ENCODE data around the gene BUD23.

The BUD23 gene

DNA sequence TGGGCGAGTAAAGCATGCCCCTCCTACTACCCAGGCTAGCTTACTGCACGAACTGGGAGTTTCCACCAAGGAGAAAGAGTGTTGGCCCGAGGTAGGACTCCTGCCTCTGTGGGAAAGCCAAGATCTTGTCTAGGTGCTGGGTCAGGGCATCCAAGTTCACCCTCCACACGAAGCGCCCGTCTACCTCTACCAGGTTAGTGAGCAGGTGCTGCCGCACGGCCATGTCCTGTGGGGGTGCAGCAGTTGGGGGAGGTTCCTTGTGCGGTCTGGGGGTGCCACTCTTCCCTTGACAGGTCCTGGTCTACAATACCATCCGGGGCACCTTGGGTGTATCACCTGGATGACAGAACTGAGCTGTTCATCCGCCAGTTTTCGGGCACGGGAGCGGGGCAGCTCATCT lies 53.5 kb downstream of the BUD23 start:
- Mint-ChIP-seq H3K27ac (no peak overlapping the region), H3K4me1 (peaks cover 29% of the 10 kb centered on the region), H3K4me3 (peak overlapping the region; percentile 91), H3K9me3 (no peaks in the 10 kb centered on the region), H3K36me3 (peaks cover 16% of the 10 kb centered on the region)
- ATAC-seq: no peak
- DNase-seq (ENCODE audit: low spot score in 2 of 2): no peak

DNA sequence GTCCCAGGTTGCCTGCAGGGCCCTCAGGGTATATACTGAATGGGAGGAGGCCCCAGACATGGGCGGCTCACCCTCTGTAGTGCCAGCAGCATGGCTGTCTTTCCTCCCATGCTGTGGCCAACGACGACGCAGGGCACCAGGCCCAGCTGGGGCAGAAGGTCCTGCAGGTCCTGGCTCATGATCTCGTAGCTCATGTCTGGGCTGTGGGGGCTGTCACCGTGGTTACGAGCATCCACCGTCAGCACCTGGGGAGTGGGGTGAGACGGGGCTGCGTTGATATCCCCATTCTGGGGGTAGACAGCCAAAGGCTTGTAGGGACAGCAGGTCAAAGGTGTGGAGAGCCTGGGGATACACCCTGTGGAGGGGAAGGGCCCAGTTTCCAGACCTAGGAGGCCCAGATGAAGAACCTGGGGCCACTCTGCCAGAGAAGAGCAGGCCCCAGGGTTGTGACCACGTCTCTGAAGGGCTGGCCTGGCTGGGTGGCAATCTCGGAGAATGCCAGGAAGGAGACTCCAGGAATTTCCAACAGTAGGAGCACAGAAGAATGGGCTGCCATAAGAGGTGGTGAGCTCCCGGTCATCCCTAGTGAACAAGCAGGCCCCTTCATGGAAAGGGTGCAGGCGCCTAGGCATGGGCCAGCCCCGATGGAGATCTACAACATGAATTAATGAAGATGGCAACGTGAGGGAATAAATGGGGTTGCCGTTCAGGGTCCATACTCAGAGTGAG lies 54.3 kb downstream of the BUD23 start:
- no peak for ATAC-seq
- peaks cover 29% of the 10 kb centered on the region for H3K4me1 Mint-ChIP-seq

DNA sequence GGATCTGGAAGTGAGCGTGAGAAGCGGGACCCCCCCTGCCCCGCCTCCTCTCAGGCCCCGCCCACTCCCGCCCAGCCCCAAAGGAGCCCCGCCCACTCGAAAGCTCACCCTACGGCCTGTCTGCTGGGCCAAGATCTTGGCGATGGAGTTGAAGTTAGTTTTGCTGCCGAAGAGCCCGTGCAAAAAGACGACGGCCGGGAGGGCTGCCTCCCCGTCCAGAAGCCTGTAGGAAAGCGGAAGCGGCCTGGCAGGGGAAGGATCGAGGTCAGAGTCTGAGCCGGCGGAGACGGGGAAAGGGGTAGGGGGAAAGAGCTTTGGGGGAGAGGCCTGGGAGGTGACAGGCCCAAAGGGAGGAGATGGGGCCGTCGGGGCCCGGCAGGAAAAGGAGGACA lies 54.8 kb downstream of the BUD23 start:
- DNase-seq (ENCODE audit: low spot score in 2 of 2): peak; percentile 49 to 77
- peak overlapping the region; percentile 89 for H3K27ac Mint-ChIP-seq
- H3K4me3 Mint-ChIP-seq: peak overlapping the region; percentile 91
- peak; percentile 9 for ATAC-seq
- H3K4me1 Mint-ChIP-seq: peaks cover 29% of the 10 kb centered on the region
- H3K9me3 Mint-ChIP-seq: no peaks in the 10 kb centered on the region
- H3K36me3 Mint-ChIP-seq: peaks cover 16% of the 10 kb centered on the region

More for the DNA sequence above, 54.3 kb downstream of the BUD23 start:
- no peak for DNase-seq (ENCODE audit: low spot score in 2 of 2)
- peak overlapping the region; percentile 91 for H3K4me3 Mint-ChIP-seq
- H3K9me3 Mint-ChIP-seq: no peaks in the 10 kb centered on the region
- H3K27ac Mint-ChIP-seq: peak overlapping the region; percentile 89
- peaks cover 16% of the 10 kb centered on the region for H3K36me3 Mint-ChIP-seq

DNA sequence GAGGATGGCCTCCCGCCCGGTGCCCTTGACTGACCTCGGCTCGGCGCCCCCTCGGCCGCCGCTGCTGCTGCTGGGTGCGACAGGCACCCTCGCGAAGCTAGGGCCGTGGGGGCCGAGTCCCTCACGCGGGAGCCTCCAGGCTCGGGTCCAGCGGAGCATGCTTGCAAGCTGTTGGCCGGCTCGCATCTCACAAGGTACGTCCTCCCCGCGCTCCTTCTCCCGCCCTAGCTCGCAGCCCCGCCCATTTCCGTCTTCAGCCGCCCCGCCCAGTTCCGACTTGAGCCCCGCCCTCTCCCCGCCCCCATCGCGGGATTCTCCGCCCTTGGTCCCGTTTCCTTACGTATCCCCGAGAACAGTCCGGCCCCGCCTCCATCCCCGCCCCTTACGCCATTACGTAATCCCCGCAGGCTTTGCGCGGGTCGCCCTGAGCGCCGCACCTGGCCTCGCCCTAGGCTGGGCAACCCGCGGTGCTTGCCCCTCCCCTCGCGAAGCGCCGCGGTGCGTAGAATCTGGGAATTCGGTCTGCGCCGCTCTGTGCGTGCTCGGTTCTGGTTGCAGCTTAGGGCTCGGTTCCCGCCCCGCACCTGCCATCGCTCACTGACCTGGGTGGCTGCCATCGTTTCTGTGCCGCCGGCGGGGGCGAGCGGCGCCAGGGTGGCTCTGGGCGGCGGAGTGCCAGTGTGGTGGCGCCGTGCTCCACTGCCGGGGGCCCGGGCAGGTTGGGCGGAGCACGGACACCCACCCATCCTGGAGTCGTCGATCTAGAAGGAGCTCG lies 55.4 kb downstream of the BUD23 start, which contains the start of gene ABHD11:
ABHD11 (minus strand) TSS at position 191 of the 775 bp plus-strand sequence; CDS start at position 159, 32 bp downstream.
- Mint-ChIP-seq H3K36me3 (peaks cover 16% of the 10 kb centered on the region), H3K9me3 (no peaks in the 10 kb centered on the region), H3K4me3 (peak within 1 kb of the TSS; percentile 91), H3K4me1 (peaks cover 29% of the 10 kb centered on the region), H3K27ac (peak within 1 kb of the TSS; percentile 89)
- ATAC-seq (peak; percentile 92), DNase-seq (ENCODE audit: low spot score in 2 of 2) (peak; percentile 97 to 99)

DNA sequence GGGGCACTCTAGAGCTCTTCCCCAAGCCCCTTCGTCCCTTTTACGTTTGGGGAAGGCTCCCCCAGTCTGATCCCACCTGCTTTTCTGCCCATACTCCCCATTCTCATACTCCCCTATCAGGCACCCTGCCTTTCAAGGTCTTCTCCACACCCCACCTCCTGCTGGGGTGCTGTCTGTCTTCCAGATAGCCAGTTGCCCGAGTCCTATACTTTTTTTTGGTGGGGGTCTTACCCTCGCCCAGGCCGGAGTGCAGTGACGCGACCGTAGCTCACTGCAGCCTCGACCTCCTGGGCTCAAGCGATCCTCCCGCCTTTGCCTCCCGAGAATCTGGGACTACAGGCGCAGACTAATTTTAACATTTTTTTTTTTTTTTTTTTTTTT lies 56.0 kb downstream of the BUD23 start:
- peaks cover 16% of the 10 kb centered on the region for H3K36me3 Mint-ChIP-seq
- H3K27ac Mint-ChIP-seq: peak overlapping the region; percentile 89
- H3K4me1 Mint-ChIP-seq: peaks cover 28% of the 10 kb centered on the region
- no peak for DNase-seq (ENCODE audit: low spot score in 2 of 2)
- H3K9me3 Mint-ChIP-seq: no peaks in the 10 kb centered on the region
- ATAC-seq: no peak
- peak overlapping the region; percentile 91 for H3K4me3 Mint-ChIP-seq

DNA sequence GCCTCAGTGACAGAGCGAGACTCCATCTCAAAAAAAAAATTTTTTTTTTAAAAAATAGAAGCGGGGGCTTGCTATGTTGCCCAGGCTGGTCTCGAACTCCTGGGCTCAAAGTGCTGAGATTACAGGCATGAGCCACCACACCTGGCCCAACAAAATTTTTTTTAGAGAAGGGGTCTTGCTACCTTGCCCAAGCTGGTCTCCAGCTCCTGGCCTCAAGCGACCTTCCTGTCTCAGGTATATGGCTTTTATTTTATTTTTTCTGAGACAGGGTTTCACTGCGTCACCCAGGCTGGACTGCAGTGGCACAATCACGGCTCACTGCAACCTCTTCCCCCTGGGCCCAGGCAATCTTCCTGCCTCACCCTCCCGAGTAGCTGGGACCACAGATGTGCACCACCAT lies 56.8 kb downstream of the BUD23 start:
- H3K4me3 Mint-ChIP-seq: peak overlapping the region; percentile 10
- H3K9me3 Mint-ChIP-seq: no peaks in the 10 kb centered on the region
- DNase-seq (ENCODE audit: low spot score in 2 of 2): no peak
- H3K4me1 Mint-ChIP-seq: peaks cover 20% of the 10 kb centered on the region
- H3K27ac Mint-ChIP-seq: no peak overlapping the region
- ATAC-seq: no peak
- H3K36me3 Mint-ChIP-seq: peaks cover 16% of the 10 kb centered on the region

DNA sequence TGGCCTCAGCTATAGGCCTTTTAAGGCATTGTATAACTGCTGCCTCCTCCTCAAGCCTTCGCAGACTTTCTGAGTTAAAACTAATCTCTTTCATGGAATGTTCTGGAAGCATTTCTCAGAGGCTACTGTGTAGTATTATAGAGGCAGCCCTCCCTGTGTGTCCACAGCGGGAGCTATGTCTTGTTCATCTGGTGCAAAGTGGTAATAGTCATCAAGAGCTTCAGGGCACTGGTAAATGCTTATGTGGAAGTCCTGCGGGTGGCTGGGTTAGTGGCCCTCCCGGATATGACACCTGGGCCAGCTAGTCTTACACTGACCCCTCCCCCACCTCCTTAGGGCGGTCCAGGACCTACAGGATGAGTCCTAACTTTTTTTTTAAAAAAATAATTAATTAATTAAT lies 57.4 kb downstream of the BUD23 start:
- H3K9me3 Mint-ChIP-seq: no peaks in the 10 kb centered on the region
- H3K4me3 Mint-ChIP-seq: peak overlapping the region; percentile 10
- ATAC-seq: no peak
- peaks cover 19% of the 10 kb centered on the region for H3K4me1 Mint-ChIP-seq
- no peak for DNase-seq (ENCODE audit: low spot score in 2 of 2)
- H3K27ac Mint-ChIP-seq: no peak overlapping the region
- peaks cover 16% of the 10 kb centered on the region for H3K36me3 Mint-ChIP-seq

DNA sequence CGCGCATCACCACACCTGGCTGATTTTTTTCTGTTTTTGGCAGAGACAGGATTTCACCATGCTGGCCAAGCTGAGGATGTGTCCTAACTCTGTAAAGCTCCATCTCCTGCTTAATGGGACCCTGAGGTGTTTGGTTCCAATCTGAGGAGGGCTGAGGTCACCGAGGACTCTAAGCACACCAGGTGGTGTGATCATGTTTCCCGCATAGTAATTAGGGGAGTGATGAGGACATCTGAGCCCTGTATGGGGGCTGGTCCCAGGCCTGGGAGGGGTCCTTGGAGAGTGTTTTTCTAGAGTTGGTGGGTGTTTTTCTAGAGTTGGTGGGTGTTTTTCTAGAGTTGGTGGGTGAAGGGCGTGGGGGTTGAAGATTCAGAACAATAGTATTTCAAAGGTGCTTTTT lies 58.2 kb downstream of the BUD23 start:
- DNase-seq (ENCODE audit: low spot score in 2 of 2) (no peak), ATAC-seq (no peak)
- Mint-ChIP-seq H3K4me3 (no peak overlapping the region), H3K4me1 (peaks cover 19% of the 10 kb centered on the region), H3K27ac (no peak overlapping the region), H3K36me3 (peaks cover 10% of the 10 kb centered on the region), H3K9me3 (no peaks in the 10 kb centered on the region)

DNA sequence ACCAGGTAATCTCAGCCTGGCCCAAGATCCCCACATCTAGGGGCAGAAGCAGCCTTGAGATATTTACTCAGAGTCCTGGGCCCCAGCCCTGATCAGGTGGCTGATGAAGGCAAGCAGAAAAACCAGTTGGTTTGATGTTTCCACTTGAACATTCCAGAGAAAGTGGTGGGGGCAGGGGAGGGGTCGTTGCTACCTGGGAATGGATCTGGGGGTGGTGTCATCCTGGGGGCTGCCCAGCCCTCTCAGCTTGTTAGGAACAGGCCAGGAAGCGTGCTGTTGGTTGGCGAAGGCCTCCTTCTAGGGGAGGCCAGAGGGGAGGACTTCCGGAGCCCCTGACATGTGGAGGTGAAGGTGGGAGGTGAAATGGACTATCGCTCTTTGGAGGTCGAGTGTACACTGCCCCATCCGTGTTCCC lies 58.9 kb downstream of the BUD23 start:
- H3K9me3 Mint-ChIP-seq: no peaks in the 10 kb centered on the region
- peaks cover 3% of the 10 kb centered on the region for H3K36me3 Mint-ChIP-seq
- no peak overlapping the region for H3K4me3 Mint-ChIP-seq
- DNase-seq (ENCODE audit: low spot score in 2 of 2) (no peak), ATAC-seq (no peak)
- H3K4me1 Mint-ChIP-seq: peaks cover 16% of the 10 kb centered on the region
- H3K27ac Mint-ChIP-seq: no peak overlapping the region

DNA sequence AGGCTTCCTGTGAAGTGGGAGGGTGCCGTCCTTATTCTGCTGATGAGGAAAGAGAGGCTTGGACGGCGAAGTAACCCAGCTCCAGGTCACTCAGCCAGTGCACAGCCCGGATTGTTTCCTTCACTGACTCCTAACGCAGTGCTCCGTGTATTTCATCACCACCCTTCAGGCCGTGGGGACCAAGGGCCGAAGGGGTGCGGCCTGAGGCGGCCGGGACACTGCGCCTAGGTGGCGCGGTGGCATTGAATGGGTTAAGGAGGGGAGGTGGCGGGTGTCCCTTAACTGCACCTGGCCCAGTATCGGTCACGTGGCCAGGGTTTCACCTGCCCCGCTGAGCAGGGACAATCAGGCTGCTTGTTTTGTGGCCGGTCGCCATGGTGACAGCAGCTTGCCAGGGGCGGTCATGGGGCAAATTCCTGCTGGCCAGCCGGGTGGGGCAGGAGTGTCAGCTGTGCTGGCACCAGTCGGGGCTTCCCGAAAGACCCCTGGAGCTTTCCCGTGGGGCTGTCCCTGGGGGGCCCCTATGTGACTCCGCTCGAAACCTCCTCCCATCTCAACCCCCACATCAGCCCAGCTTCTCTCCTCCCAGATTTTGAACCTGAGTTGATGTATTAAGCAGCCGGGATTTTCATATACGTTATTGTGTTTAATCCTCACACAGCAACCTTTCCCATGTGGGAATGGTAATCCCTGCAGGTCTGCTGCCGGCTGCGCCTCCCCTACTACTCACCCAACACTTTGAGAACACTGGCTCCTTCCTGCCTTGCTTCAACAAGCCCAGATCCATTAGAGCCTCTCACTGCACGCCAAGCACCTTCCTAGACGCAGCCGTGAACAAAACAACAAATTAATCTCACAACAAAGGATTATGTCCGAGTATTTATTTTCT lies 59.6 kb downstream of the BUD23 start:
- Mint-ChIP-seq H3K4me3 (no peak overlapping the region), H3K9me3 (no peaks in the 10 kb centered on the region), H3K4me1 (peaks cover 9% of the 10 kb centered on the region), H3K27ac (peak overlapping the region; percentile 10), H3K36me3 (no peaks in the 10 kb centered on the region)
- ATAC-seq (no peak), DNase-seq (ENCODE audit: low spot score in 2 of 2) (no peak)

DNA sequence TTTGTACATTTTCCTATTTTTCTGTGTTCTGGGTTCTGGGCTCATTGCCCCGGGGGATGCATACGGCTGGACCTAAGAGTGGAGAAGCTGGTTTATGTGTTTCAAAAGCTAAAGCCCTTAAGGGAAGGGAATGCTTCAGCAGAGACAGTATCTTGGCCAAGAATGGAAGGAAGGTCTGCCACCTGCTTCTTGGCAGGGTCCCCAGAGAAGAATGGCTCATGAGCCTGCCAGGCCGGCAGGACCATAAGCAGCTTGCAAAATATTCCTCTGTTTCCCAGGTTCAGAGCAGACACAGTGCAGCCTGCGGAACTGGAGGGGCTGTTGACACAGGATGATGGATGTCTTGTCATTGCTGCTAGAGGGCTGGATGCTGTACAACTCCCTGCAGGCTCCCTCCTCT lies 63.0 kb downstream of the BUD23 start:
- H3K4me3 Mint-ChIP-seq: no peak overlapping the region
- ATAC-seq (no peak), DNase-seq (ENCODE audit: low spot score in 2 of 2) (no peak)
- H3K27ac Mint-ChIP-seq: no peak overlapping the region
- H3K9me3 Mint-ChIP-seq: no peaks in the 10 kb centered on the region
- H3K4me1 Mint-ChIP-seq: no peaks in the 10 kb centered on the region
- no peaks in the 10 kb centered on the region for H3K36me3 Mint-ChIP-seq
